Right atrium auricular region (tissue), 2 donors: Measurements from ENCODE around the gene METTL6. TPM values are rescaled to one million over a fixed set of nuclear protein-coding genes. Genes with fewer than 3 reads are reported as not detected.
"Not testable (repeated sequence)": the region's sequence is repeated elsewhere in the genome, so short reads cannot be mapped to it uniquely, and the experiment has no call there.

Source experiments
- DNase-seq: peaks from one replicate; pipeline ENCODE4 v3.0.0-alpha.2; 2019; ENCODE audit warnings: low spot score
- H3K27ac ChIP-seq, 2 donors: fragments of 200-600 bp; sonication (generic); 1 replicate in 1 of 2; 2 replicates in 1 of 2; pipeline ENCODE4 v1.5.1; 2016 to 2019
- H3K27me3 ChIP-seq, 2 donors: fragments of 200-600 bp; sonication (generic); one replicate each; pipeline versions ENCODE4 v1.5.1 to v1.6.0; 2017 to 2019
- H3K36me3 ChIP-seq: fragments of 200-600 bp; sonication (generic); one replicate; pipeline ENCODE4 v1.5.1; 2016
- H3K4me1 ChIP-seq, 2 donors: fragments of 200-600 bp; sonication (generic); one replicate each; pipeline versions ENCODE4 v1.5.1 to v1.6.0; 2017 to 2019
- H3K4me3 ChIP-seq, 2 donors: fragments of 200-600 bp; sonication (generic); 1 replicate in 1 of 2; 2 replicates in 1 of 2; pipeline ENCODE4 v1.5.1; 2017 to 2019; ENCODE audit warnings: mild to moderate bottlenecking in 1 of 2, moderate library complexity in 1 of 2
- H3K9me3 ChIP-seq, 2 donors: fragments of 200-600 bp; sonication (generic); one replicate each; pipeline ENCODE4 v1.5.1; 2019
- CTCF ChIP-seq, 2 donors: fragments of 200-600 bp; sonication (generic); IDR thresholded peaks; one replicate each; pipeline ENCODE4 v1.5.1; 2019; ENCODE audit warnings: antibody characterized with exemption in 2 of 2
- total RNA-seq, 2 donors: library from RNA; depleted of rRNA; stranded (reverse); fragments of >200 nt; gene quantifications; one replicate each; pipeline ENCODE4 v1.1.0, GENCODE V29; 2016

Gene METTL6
- total RNA-seq, 2 donors from 2014 or later, result 6.3 to 7.8 TPM

GRCh38 chr3:15367059-15367458 is 60.3 kb downstream of the METTL6 start:
- no peaks in the 10 kb centered on the region for H3K4me1 ChIP-seq
- H3K27ac ChIP-seq, result no peak overlapping the region
- H3K4me3 ChIP-seq, result no peak overlapping the region
- H3K36me3 ChIP-seq, result no peaks in the 10 kb centered on the region
- no peak for TF ChIP-seq CTCF (IDR thresholded peaks at IDR 0.05)
- no peaks in the 10 kb centered on the region for H3K9me3 ChIP-seq
- DNase-seq, result no peak
- H3K27me3 ChIP-seq, result no peaks in the 10 kb centered on the region

- H3K4me1 ChIP-seq, H3K36me3 ChIP-seq, H3K27ac ChIP-seq, H3K27me3 ChIP-seq, H3K4me3 ChIP-seq, H3K9me3 ChIP-seq, DNase-seq: not testable (repeated sequence)
Observed at GRCh38 chr3:15364078-15364477, 63.3 kb downstream of the METTL6 start.

GRCh38 chr3:15361494-15362214 is 65.7 kb downstream of the METTL6 start:
- no peaks in the 10 kb centered on the region for H3K4me1 ChIP-seq
- H3K27ac ChIP-seq, result peak overlapping the region in 1 of 2 donors; percentile 18

GRCh38 chr3:15360788-15361493 is 66.4 kb downstream of the METTL6 start:
- no peaks in the 10 kb centered on the region for H3K9me3 ChIP-seq
- no peaks in the 10 kb centered on the region for H3K36me3 ChIP-seq
- DNase-seq, result no peak
- TF ChIP-seq CTCF (IDR thresholded peaks at IDR 0.05), result no peak
- no peak overlapping the region for H3K27ac ChIP-seq
- H3K4me3 ChIP-seq, result no peak overlapping the region
- H3K27me3 ChIP-seq, result no peaks in the 10 kb centered on the region
- H3K4me1 ChIP-seq, result no peaks in the 10 kb centered on the region

More at GRCh38 chr3:15361494-15362214, 65.7 kb downstream of the METTL6 start:
- no peak for DNase-seq
- H3K27me3 ChIP-seq, result no peaks in the 10 kb centered on the region
- no peaks in the 10 kb centered on the region for H3K36me3 ChIP-seq
- H3K4me3 ChIP-seq, result no peak overlapping the region
- TF ChIP-seq CTCF (IDR thresholded peaks at IDR 0.05), result no peak
- H3K9me3 ChIP-seq, result no peaks in the 10 kb centered on the region

Other genes with a start within 250 kb of the METTL6 start
- 10 to 100 TPM; 21.2 to 21.3 TPM for gene CAPN7, start 221.3 kb downstream of the METTL6 start, total RNA-seq
- 10 to 100 TPM; 14.4 to 18.4 TPM for gene SH3BP5, start 95.0 kb downstream of the METTL6 start, total RNA-seq
- 10 to 100 TPM in 1 of 2 donors, 1 to 10 TPM in 1; 9.7 to 13.2 TPM for gene EAF1, start 54 bp upstream of the METTL6 start, total RNA-seq
- 10 to 100 TPM; 24.3 to 38.3 TPM for gene COLQ, start 94.2 kb upstream of the METTL6 start, total RNA-seq
- 10 to 100 TPM; 12.3 to 13.2 TPM for gene HACL1, start 174.0 kb upstream of the METTL6 start, total RNA-seq
- gene BTD, start 174.2 kb upstream of the METTL6 start, total RNA-seq, result 10 to 100 TPM; 10.3 to 16.2 TPM